T-helper 2 cell (primary cell): ENCODE data around the gene EFNB2.

ENCODE experiments used
- DNase-seq, 5 experiments: peaks; one replicate each; pipeline versions ENCODE4 v3.0.0 to v3.0.0-alpha.2; 2012 to 2022

EFNB2 gene

DNA sequence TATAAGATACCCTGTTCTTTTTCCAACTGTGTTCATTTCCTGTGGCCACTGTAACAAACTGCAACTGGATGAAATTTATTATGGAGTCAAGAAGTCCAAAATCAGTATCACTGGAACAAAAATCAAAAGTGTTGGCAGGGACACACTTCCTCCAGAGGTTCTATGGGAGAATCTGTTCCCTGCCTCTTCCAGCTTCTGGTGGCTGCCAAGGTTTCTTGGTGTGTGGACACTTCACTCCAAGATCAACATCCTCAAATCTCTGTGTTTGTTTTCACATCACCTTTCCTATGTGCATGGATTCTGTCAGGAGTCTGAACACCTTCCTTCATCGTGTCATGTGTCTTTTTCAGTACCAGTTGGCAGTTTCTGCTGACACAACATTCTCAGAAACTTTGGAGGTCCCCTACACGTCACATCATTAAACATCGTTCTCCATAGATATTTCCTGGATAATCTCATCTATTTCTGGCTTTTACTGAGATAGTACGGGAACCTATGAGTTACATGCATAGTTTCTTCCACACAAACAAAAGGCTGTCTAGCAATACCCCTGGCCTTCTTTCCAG, 15.2 kb upstream of the EFNB2 start:
- no peak for DNase-seq

DNA sequence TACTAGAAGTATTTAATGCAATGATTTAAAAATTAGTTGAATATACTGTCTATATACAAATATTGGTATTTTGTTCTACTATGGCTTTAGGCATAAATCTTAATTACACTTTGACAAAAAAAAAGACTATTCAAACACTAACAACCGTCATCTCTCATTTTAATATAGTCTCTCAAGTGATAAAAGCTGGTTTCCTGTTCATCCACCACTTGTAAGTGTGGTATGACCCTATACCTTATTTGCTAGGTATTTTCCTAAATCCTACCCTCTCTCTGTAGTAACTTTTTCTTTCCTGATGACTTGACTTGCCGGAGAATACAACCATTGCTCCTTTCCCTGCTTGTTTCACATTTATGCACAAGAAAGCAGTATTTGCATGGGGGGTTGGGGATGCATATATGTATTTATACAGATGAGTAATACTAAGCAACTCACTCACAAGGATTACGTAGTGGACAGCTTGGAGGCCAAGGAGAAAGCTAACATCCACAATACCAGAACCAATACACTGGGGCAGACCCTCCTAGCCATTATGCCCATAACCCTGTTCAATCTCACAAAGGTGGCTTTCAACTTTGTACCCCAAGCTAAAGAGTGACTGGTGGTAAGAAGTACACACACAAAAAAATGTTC, 12.7 kb upstream of the EFNB2 start:
- DNase-seq: no peak

DNA sequence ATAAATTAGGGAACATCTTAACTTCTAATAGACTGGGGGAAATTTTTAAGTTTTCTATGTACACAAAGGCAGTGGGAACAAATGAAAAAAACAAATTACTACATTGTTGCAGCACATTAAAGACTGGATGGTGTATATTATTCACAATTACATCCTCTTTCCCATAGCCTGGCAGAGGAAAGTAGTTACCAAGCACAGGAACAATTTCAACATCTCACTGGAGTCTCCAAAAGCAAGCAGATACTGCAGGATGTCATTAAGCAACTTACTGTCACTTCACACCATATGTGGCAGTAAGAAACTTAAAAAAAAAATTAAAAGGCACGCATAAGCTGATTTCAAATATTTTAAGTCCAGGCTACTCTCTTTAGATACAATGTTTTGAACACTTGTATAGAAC, 6.4 kb upstream of the EFNB2 start:
- DNase-seq: no peak

DNA sequence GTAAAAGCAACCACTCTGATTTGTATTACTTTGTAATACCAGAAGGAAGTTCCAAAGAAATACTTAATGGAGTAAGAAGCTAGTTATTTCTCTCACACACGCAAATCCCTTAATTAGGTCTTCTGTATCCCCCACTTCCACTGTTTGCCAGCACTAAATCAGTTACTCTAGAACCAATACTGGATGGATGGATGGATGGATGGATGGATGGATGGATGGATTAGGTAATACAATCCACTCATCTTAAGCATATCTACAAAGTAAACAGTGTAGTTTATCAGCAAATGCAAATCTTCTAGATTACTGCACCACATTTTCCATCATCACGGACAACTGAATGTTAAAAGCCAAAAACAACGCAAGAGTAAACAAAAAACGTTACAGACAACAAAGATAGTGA, 5.2 kb upstream of the EFNB2 start:
- no peak for DNase-seq

DNA sequence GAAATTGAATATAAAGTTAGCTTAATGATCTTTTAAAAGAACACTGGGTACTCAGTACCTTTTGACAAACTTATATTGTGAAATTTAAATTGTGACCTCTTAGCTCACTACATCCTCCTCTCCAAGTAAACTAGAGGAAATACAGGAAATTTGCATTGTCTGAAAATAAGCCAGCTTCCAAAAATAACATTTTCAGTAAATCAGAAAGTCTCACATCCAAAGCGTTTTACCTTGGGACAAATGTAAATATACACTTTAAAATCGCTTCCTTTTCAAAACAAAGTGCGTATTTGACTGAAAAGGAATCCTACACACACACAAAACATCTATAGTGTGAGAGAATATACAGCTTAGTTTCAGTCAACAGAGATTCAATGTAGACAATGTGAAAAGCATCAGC, 2.1 kb upstream of the EFNB2 start:
- DNase-seq: no peak

GRCh38 chr13:106536244-106537034, 977 bp upstream of the EFNB2 start:
- DNase-seq: peak; percentile 69 to 87 (median 82)

DNA sequence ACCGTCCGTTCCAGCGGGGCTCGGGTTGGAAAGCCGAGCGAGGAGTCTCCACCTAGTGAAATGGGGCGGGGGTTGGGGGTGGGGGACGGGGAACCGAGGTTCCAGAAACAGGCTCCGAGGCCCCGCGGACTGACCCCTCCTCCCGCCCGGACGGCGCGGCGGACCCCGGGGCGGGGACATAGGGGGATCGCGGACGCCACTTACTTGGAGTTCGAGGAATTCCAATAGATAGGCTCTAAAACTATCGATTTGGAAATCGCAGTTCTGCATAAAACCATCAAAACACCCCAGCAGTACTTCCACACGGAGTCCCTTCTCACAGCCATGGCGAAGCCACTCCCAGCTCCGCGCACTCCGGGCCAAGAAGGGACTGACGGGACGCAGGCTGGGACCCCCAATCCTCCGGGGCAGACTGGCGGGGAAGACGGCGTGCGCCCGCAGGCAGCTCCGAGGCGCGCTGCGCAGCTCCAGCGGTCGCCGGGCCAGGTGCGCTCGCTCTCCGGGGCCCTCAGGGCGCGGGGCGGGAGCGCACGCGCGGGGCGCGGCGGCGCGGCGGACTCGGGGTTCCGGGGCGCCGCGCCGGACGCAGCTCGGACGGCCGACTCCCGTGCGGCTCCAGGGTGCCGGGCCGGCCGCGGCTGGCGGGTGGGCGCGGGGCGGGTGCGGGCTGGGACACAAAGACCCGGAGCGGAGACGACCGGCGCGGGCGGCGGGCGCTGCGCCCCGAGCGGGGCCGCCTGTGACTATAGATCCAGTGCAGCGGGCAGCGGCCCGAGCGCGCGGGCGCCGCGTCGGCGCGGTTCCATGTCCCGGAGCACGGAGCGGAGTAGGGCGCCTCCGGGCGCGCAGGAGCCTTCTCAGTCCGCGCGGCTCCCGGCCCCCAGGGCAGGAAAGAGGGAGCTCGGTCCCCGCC, 567 bp downstream of the EFNB2 start:
- DNase-seq: peak in 3 of 5 experiments; percentile 8 to 29 (median 9)

GRCh38 chr13:106533943-106534638, 1.4 kb downstream of the EFNB2 start:
- peak in 3 of 5 experiments; percentile 2 to 25 (median 10) for DNase-seq

DNA sequence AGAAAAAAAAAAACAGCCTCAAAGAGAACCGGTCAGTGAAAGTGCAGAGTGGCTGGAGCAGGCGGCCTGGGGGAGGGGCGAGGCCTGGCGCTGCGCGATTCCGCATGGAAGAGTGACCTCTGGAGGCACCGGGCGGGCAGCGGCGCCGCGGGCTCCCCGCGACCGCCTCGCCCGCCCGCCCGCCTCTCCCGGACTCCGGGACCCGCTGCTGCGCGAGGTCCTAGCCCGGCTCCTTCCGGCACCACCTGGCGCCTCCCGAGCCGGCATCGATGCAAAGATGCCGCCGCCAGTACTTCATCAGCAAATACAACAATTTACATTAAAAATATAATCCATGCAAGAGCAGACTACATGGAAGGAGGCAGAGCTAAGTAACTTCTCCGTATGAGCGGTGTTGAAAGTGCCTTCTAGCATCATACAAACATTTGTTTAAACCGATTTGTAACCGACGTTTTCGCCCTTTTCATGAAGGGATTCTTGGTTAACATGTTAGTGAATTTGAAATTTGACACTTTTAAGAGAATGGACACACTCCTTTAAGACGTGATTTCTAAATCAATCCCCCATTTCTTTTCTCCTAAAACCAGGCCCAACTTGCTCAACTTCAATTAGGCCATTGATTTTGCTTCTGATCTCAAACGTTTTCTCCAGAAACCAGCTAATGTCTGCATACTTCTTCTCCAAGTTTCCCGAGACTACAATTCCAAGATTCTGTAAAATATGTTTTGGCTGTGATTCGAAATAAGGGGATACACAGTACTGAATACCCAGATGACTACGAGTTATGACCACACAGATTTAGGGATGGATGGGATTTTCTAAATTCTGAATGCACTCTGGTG, 2.1 kb downstream of the EFNB2 start:
- peak in 1 of 5 experiments; percentile 13 for DNase-seq

DNA sequence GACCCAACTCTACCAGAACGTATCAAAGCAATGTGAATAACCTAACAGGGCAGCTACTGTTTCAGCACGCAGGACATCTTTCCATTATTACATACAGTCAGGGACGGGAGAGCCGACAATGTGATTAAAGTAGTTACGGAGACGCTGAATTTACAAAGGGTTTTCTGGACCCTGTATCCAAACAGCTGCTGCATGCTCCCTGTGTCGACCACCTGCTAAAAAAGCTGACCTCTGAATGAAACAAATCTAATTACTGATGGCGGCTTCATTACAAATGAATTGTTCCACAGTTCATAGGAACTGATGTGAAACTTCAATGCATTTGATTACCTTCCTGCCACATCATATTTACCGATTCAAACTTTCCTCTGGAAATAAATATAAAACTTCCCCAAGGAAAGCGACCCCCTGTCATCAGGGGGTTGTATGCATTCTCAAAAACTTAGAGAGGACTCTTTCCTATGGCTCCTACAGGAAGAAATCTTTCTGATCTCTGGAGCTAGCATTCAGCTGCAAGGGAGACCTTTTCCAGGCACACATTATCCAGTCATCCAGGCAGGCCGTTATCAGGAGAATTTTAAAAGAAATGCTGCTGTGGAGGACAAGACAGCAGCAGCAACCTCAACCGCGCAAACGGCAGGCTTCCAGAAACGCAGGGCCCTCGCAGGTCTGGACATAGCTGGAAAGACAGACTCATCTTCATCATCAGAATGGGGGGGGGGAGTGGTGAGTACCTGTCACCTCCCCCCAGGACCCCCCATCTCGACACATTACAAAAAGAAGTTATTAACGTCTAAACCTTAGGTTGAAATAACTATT, 3.1 kb downstream of the EFNB2 start:
- no peak for DNase-seq

DNA sequence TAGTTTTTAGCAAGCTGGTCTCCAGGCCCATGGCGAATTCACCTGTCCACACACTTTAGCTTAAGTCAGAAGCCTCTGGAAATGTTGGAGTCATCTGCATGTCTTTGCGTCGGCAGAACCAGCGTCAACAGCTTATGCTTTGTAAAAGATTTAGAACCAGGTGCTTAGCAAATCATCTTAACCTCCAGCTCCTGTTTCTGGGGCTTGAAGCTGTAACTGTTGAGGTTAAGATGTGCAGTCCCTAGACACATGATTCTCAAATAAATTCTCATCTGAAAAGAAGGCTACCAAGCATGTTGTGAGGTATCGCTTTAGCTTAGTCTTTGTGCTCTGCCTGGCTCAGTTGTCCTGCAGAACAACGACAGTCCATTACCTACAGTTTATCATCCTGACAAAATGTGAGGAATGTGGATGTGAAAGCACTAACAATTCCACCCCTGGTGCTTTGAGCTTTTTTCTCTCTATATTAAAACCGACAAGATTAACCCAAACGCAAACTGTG, 4.4 kb downstream of the EFNB2 start:
- DNase-seq: no peak

- no peak for DNase-seq
These were observed 5.2 kb downstream of the EFNB2 start for GRCh38 chr13:106530171-106530851.

DNA sequence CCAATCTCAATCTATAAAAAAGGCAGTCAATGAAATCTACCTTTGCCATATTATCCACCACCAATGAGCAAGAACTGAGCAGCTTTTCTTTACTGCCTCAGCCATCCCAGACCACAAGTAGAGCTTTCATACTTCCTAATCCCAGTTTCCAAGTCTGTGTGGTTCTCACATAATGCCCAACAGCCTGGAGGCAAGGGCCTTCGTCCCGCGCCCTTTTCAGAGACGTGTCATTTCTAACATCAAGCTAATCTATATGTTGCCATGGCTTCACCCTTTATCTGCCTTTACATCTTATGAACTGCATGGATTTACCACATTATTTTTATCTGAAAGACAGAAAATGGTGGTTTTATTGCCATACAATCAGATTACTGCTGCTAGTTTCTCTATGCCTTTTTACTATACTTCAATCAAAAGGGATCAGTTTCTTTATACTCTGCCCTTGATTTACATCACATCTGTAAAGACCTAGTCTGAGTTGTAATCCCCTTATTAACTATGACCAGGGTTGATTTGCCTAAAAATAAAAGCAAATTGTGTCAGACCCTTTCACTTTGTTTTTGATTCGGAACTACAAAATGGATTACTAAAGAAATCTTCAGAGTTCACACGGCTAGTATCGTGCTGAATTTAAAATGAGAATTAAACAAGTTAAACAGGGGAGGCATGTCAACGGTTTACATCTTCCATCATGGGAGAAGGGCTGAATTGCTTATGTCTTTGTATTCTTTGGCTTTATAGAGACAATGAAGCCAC, 5.9 kb downstream of the EFNB2 start:
- DNase-seq: no peak

- DNase-seq: no peak
These were observed 6.6 kb downstream of the EFNB2 start for GRCh38 chr13:106528718-106529414.

DNA sequence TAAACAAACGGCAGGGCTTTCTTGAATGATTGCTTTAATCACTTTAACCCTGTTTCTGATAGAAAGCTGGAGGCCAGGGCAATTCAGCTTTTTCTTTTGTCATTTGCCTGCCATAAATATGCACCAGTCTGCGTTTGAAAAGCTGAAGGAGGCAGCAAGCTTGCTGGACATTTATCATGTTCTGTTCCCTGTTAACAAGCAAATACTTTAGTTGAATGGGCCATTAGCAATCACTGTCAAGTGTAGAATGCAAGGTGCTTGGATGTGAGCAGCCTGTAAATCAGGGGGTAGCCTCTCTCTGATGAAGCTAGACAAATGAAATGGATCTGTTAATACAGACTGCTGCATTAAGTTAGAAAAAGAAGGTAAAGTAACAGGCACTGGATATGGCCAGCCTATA, 7.6 kb downstream of the EFNB2 start:
- DNase-seq: no peak

GRCh38 chr13:106527445-106527801, 8.0 kb downstream of the EFNB2 start:
- DNase-seq: no peak

DNA sequence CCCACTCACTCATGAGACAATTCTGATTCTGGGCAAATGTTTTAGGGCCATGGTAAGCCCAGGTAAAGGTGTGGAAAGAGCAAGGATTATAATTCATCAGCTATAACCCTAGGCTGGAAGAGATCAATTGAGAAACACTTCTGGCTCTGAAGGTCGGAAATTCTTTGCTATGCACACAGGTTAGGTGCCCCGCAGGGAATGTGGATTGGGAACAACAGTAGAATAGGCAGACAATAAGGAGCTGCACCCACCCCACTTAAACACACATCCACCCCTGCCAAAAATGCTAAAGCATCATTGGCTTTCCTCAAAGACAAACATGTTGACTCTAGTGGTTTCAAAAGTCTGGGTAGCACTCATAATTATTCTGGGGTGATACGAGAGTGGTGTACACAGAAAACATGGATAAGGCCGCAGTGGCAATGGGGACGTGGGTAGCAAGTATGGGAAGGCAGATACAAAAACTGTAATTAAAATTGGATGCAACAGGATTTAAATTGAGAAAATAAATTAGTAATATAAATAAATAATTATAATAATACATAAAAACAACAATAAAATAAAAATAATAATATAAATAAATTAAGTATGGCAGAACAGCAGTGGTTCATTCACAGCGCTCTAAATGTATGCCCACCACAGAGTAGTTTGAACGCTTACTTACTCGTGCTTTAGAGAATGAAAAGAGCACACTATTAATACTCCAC, 8.6 kb downstream of the EFNB2 start:
- DNase-seq: no peak

GRCh38 chr13:106525865-106526264, 9.6 kb downstream of the EFNB2 start:
- DNase-seq: no peak
